ENCODE measurements around the gene CARD11.

Gene CARD11

DNA sequence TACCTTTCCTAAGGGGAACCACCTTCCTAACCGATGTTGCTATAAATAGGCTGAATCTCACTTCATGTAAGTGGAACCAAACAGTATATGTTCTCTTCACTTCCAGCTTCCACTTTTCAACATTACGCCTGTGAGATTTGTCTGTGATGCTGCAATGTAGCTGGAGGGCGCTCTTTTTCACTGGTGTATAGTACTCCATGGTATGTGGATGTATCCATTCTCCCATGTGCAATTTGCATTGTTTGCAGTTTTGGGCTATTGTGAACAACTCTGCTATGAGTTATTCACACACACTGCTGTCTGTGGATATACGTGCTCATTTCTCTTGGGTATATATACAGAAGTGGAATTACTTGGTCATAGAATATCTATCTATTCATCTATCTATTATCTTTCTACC lies 123.6 kb downstream of the CARD11 start:
- DNase-seq = no peak
- H3K27me3 ChIP-seq (ENCODE audit: insufficient read depth, low read depth, severe bottlenecking) = no peaks in the 10 kb centered on the region

DNA sequence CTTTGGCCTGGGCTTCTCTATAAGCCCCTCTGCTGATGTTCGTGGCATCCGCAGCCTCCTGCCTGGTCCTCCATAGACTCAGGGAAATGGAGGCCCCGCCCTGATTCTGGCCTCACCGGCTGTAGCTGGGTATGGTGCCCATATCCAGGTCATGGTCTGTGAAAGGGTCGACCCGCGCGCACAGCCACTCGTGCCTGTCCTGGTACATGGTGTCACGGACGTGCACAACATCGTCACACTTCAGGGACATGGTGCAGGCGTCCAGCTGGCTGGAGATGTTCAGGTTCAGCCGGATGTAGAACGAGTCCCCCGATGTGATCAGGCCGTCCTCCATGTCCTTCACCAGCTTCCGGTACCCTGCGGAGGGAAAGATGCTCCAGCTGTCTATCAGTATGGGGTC lies 124.4 kb downstream of the CARD11 start:
- Histone ChIP-seq H3K27ac (no peak overlapping the region), H3K27me3 (ENCODE audit: insufficient read depth, low read depth, severe bottlenecking) (no peaks in the 10 kb centered on the region), H3K36me3 (no peaks in the 10 kb centered on the region), H3K4me3 (ENCODE audit: low read depth, low read length) (no peak overlapping the region), H3K9me3 (ENCODE audit: severe bottlenecking) (no peaks in the 10 kb centered on the region)
- TF ChIP-seq, protein P1, sequence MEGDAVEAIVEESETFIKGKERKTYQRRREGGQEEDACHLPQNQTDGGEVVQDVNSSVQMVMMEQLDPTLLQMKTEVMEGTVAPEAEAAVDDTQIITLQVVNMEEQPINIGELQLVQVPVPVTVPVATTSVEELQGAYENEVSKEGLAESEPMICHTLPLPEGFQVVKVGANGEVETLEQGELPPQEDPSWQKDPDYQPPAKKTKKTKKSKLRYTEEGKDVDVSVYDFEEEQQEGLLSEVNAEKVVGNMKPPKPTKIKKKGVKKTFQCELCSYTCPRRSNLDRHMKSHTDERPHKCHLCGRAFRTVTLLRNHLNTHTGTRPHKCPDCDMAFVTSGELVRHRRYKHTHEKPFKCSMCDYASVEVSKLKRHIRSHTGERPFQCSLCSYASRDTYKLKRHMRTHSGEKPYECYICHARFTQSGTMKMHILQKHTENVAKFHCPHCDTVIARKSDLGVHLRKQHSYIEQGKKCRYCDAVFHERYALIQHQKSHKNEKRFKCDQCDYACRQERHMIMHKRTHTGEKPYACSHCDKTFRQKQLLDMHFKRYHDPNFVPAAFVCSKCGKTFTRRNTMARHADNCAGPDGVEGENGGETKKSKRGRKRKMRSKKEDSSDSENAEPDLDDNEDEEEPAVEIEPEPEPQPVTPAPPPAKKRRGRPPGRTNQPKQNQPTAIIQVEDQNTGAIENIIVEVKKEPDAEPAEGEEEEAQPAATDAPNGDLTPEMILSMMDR (IDR thresholded peaks at IDR 0.05; ENCODE audit: low read depth, low read length) = no peak
- no peak for DNase-seq

More for the DNA sequence above, 123.6 kb downstream of the CARD11 start:
- TF ChIP-seq, protein P1 (IDR thresholded peaks at IDR 0.05; ENCODE audit: low read depth, low read length) = no peak
- Histone ChIP-seq H3K9me3 (ENCODE audit: severe bottlenecking) (no peaks in the 10 kb centered on the region), H3K4me3 (ENCODE audit: low read depth, low read length) (no peak overlapping the region), H3K36me3 (no peaks in the 10 kb centered on the region), H3K27ac (no peak overlapping the region)

DNA sequence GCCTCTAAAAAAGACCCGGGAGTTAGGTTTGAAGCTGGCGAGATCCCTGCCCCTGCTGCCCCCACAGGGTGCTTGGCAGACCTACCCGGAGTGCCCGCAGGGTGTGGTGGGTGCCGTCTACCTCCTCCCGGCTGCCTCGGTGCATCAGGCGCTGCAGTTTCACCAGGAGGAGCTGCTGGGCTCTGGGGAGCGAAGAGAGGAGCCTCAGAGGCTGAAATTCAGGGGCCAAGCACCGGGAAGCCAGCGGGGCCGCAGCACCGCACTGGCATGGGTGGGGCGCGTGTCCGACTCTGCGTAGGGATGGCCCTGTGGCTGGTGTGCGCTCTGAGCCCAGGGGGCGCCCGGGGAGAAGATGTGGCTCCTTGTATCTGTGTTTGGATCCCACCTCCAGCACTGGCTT lies 125.3 kb downstream of the CARD11 start:
- no peaks in the 10 kb centered on the region for H3K9me3 ChIP-seq (ENCODE audit: severe bottlenecking)
- H3K27ac ChIP-seq = no peak overlapping the region
- no peak for DNase-seq
- H3K27me3 ChIP-seq (ENCODE audit: insufficient read depth, low read depth, severe bottlenecking) = no peaks in the 10 kb centered on the region
- no peaks in the 10 kb centered on the region for H3K36me3 ChIP-seq
- TF ChIP-seq, protein P1 (IDR thresholded peaks at IDR 0.05; ENCODE audit: low read depth, low read length) = no peak
- no peak overlapping the region for H3K4me3 ChIP-seq (ENCODE audit: low read depth, low read length)

DNA sequence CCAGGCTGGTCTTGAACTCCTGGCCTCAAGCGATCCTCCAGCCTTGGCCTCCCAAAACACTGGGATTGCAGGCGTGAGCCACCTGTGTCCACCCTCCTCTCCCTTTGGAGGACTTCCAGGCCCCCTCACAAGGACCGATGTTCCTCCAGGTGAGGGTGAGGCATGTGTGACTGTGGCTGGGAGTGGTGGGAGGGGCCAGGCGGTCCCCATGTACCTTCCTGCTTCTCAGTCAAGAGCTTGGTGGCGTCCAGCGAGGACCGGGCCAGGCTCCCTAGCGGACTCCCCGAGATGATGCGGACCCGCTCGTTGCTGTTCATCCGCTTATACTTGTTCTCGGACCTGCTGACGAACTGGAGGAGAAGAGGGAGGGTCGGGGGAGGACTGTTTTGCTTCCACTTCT lies 128.6 kb downstream of the CARD11 start:
- Histone ChIP-seq H3K36me3 (no peaks in the 10 kb centered on the region), H3K27ac (no peak overlapping the region), H3K9me3 (ENCODE audit: severe bottlenecking) (no peaks in the 10 kb centered on the region), H3K4me3 (ENCODE audit: low read depth, low read length) (no peak overlapping the region), H3K27me3 (ENCODE audit: insufficient read depth, low read depth, severe bottlenecking) (no peaks in the 10 kb centered on the region)
- TF ChIP-seq, protein P1 (IDR thresholded peaks at IDR 0.05; ENCODE audit: low read depth, low read length) = no peak
- no peak for DNase-seq

DNA sequence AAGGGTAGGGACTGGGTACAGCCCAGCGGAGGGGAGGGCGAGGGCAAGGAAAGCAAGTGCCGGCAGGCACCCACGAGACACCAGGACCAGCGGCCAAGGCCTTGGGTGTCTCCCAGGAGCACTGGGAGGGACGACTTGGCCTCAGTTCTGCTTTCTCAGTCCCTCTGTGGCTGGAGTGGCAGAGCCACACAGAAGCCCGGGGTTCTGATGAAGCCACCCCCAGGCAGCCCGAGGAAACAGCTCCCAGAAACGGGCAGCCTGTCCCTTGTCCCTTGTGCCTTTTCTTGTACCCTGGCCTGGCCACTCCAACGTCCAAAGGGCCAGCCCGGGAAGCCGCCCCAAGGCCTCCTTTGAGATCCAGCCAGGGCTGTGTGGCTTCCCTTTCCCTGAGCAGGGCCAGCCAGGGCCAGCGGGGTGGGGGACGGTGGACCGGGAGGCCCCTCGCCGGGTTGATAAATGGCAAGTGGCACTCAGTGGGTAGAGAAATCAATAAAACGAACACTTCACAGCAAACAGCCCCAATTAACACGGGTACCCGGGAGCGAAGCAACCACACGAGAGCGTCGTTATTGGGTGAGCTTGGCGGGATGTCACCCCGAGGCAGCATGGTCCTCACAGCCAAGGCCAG lies 129.8 kb downstream of the CARD11 start:
- Histone ChIP-seq H3K9me3 (ENCODE audit: severe bottlenecking) (no peaks in the 10 kb centered on the region), H3K27me3 (ENCODE audit: insufficient read depth, low read depth, severe bottlenecking) (no peaks in the 10 kb centered on the region), H3K4me3 (ENCODE audit: low read depth, low read length) (no peak overlapping the region), H3K27ac (no peak overlapping the region), H3K36me3 (no peaks in the 10 kb centered on the region)
- TF ChIP-seq, protein P1 (IDR thresholded peaks at IDR 0.05; ENCODE audit: low read depth, low read length) = no peak
- no peak for DNase-seq

All from WERI-Rb-1 (cell line).